ENCODE measurements around the gene TIRAP. TPM values are rescaled to one million over a fixed set of nuclear protein-coding genes. Genes with fewer than 3 reads are reported as not detected.

Gene TIRAP
- total and polyA plus RNA-seq, 9 of the 15 experiments (the other 6 are each of a cell fraction or from before 2014, with no cell fraction given), result 0.60 to 8.7 (median 3.7) TPM

DNA sequence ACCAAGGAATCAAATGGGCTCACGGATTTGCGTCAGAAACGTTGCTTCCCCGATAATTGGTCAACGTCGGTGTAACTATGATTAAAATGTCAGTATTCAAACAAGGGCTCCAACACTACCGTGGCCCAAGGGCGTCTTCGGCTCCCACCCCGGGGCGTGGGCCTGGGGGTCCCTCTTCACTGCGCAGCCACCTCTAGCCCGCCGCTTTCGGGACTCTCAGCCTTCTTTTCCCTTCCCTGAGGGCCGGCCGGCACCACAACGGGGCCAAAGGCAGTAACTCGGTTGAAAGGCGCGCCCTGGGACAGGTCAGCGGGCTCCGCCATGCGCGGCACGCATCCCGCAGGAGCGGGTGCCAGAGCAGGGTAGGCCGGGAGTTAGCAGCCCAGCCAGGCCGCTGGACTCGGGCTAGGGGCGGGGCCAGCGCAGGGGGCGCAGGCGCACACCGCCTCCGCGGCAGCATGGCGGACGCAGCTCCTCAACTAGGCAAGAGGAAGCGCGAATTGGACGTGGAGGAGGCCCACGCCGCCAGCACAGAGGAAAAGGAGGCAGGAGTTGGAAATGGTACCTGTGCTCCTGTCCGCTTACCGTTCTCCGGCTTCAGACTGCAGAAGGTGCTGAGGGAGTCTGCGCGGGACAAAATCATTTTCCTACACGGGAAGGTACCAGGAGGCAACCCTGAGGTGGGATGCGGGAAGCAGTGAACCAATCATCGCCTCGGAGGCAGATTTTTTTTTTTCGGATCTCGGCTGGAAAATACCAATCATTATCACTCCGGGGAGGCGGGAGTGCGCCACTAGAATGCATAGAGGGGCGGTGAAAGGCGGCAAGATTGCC lies 20.9 kb downstream of the TIRAP start, which contains the start of gene DCPS (continued):
- TF ChIP-seq, protein P1, sequence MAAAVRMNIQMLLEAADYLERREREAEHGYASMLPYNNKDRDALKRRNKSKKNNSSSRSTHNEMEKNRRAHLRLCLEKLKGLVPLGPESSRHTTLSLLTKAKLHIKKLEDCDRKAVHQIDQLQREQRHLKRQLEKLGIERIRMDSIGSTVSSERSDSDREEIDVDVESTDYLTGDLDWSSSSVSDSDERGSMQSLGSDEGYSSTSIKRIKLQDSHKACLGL (CRISPR knock-in tag; IDR thresholded peaks at IDR 0.05; ENCODE audit: borderline replicate concordance, poor library complexity, severe bottlenecking), result no peak
- TF ChIP-seq NCOA6 (IDR thresholded peaks at IDR 0.05) (no peak), ZNF143 (CRISPR knock-in tag; IDR thresholded peaks at IDR 0.05) (0 out of 2 replicates have a peak, but pooled peaks have one; percentile 16), GATA2 (CRISPR knock-in tag; IDR thresholded peaks at IDR 0.05) (no peak), FOXA3 (CRISPR knock-in tag; conservative IDR thresholded peaks at IDR 0.05 in 1 of 2, IDR thresholded peaks at IDR 0.05 in 1 of 2) (no peak), SUPT5H (IDR thresholded peaks at IDR 0.05) (peak; percentile 98), ZFX (CRISPR knock-in tag; IDR thresholded peaks at IDR 0.05) (peak; percentile 100), ZNF217 (CRISPR knock-in tag; IDR thresholded peaks at IDR 0.05) (no peak), CREM (IDR thresholded peaks at IDR 0.05; ENCODE audit: low read depth) (peak; percentile 57; the same call in 1 of the 2 replicates), POLR2AphosphoS5 (IDR thresholded peaks at IDR 0.05; ENCODE audit: control insufficient read depth, insufficient read depth, low read depth, low read length) (peak; percentile 83), NRF1 (conservative IDR thresholded peaks at IDR 0.05 in 1 of 2, IDR thresholded peaks at IDR 0.05 in 1 of 2) (peak; percentile 94 to 96), MAZ (CRISPR knock-in tag; conservative IDR thresholded peaks at IDR 0.05 in 1 of 2, IDR thresholded peaks at IDR 0.05 in 1 of 2) (peak; percentile 74 to 96), SRSF7 (optimal IDR thresholded peaks at IDR 0.05; ENCODE audit: low read depth, low read length) (no peak), NFRKB (IDR thresholded peaks at IDR 0.05; ENCODE audit: low read depth) (peak; percentile 90)
- TF ChIP-seq, protein P2, sequence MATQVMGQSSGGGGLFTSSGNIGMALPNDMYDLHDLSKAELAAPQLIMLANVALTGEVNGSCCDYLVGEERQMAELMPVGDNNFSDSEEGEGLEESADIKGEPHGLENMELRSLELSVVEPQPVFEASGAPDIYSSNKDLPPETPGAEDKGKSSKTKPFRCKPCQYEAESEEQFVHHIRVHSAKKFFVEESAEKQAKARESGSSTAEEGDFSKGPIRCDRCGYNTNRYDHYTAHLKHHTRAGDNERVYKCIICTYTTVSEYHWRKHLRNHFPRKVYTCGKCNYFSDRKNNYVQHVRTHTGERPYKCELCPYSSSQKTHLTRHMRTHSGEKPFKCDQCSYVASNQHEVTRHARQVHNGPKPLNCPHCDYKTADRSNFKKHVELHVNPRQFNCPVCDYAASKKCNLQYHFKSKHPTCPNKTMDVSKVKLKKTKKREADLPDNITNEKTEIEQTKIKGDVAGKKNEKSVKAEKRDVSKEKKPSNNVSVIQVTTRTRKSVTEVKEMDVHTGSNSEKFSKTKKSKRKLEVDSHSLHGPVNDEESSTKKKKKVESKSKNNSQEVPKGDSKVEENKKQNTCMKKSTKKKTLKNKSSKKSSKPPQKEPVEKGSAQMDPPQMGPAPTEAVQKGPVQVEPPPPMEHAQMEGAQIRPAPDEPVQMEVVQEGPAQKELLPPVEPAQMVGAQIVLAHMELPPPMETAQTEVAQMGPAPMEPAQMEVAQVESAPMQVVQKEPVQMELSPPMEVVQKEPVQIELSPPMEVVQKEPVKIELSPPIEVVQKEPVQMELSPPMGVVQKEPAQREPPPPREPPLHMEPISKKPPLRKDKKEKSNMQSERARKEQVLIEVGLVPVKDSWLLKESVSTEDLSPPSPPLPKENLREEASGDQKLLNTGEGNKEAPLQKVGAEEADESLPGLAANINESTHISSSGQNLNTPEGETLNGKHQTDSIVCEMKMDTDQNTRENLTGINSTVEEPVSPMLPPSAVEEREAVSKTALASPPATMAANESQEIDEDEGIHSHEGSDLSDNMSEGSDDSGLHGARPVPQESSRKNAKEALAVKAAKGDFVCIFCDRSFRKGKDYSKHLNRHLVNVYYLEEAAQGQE (IDR thresholded peaks at IDR 0.05; ENCODE audit: borderline replicate concordance), result no peak
- TF ChIP-seq, protein P2 (CRISPR knock-in tag; IDR thresholded peaks at IDR 0.05; ENCODE audit: low read depth), result peak; percentile 62

Data from K562 (cell line).